B cell (primary cell): ENCODE measurements around the gene MAP3K19. TPM values are rescaled to one million over a fixed set of nuclear protein-coding genes. Genes with fewer than 3 reads are reported as not detected.

Source experiments
- ATAC-seq: fragments of 200-7000 bp; cut with Tn5 transposase; one replicate; pipeline ENCODE4 v1.10.0; 2021; ENCODE audit warnings: low read depth, mild to moderate bottlenecking, moderate number of reproducible peaks, moderate library complexity
- CTCF ChIA-PET: fragments of 350-600 bp; sonication (Branson Sonifier 250); formaldehyde crosslinking; loops from one replicate; lab custom pipeline; 2021; ENCODE audit warnings: antibody characterized with exemption, inconsistent platforms; lab: Charles Lee
- POLR2A ChIA-PET: fragments of 350-600 bp; sonication (Branson Sonifier 250); formaldehyde crosslinking; loops from one replicate; lab custom pipeline; 2021; ENCODE audit warnings: antibody characterized with exemption; lab: Charles Lee
- DNase-seq: peaks from one replicate; pipeline ENCODE4 v3.0.0; 2013
- H2AFZ ChIP-seq: 2 replicates; pipeline ENCODE4 v1.6.1; 2012; ENCODE audit warnings: mild to moderate bottlenecking, low read depth, low read length; ENCODE audit not compliant: insufficient read depth, poor library complexity, severe bottlenecking
- H3K27ac ChIP-seq, 2 donors: 1 replicate in 1 of 2; 2 replicates in 1 of 2; pipeline ENCODE4 v1.5.1; 2012 to 2013; ENCODE audit warnings: low read length in 2 of 2, mild to moderate bottlenecking in 2 of 2, moderate library complexity in 1 of 2
- H3K27me3 ChIP-seq, 4 experiments: fragments of 200-600 bp in 1 of 4; sonication (generic) in 1 of 4; replicated peaks in 1 of 4; 1 replicate in 2 of 4; 2 replicates in 2 of 4; pipeline versions ENCODE4 v1.6.1 to v1.7.0; 2013 to 2016; ENCODE audit warnings: low read length in 3 of 4, mild to moderate bottlenecking in 2 of 4, mixed read lengths in 1 of 4, moderate library complexity in 1 of 4; ENCODE audit not compliant: insufficient read depth in 4 of 4, control insufficient read depth in 3 of 4; ENCODE audit errors: control extremely low read depth in 1 of 4
- H3K36me3 ChIP-seq, 2 experiments: replicated peaks in 1 of 2; 1 replicate in 1 of 2; 2 replicates in 1 of 2; pipeline versions ENCODE4 v1.6.1 to v1.7.1; 2013; ENCODE audit warnings: low read length in 1 of 2; ENCODE audit not compliant: insufficient read depth in 2 of 2, control insufficient read depth in 1 of 2; ENCODE audit errors: control extremely low read depth in 1 of 2, extremely low read depth in 1 of 2
- H3K4me1 ChIP-seq, 2 donors: fragments of 200-600 bp in 1 of 2; sonication (generic) in 1 of 2; 1 replicate in 1 of 2; 2 replicates in 1 of 2; pipeline versions ENCODE4 v1.5.1 to v1.6.1; 2013 to 2017; ENCODE audit warnings: low read length in 2 of 2; ENCODE audit not compliant: control insufficient read depth in 2 of 2, insufficient read depth in 2 of 2
- H3K4me2 ChIP-seq: replicated peaks from 2 replicates; pipeline ENCODE3; 2012; ENCODE audit warnings: mild to moderate bottlenecking, low read depth, low read length; ENCODE audit not compliant: poor library complexity, severe bottlenecking
- H3K4me3 ChIP-seq, 5 experiments: fragments of 200-600 bp in 1 of 5; sonication (generic) in 1 of 5; 1 replicate in 3 of 5; 2 replicates in 2 of 5; pipeline versions ENCODE4 v1.5.1 to v1.7.0; 2011 to 2016; ENCODE audit warnings: low read length in 4 of 5, mild to moderate bottlenecking in 4 of 5, low read depth in 2 of 5, control low read depth in 1 of 5, moderate library complexity in 1 of 5; ENCODE audit not compliant: insufficient read depth in 1 of 5; ENCODE audit errors: control extremely low read depth in 1 of 5, extremely low read depth in 1 of 5
- H3K79me2 ChIP-seq: fragments of 200-600 bp; sonication (generic); one replicate; pipeline ENCODE4 v1.6.0; 2016; ENCODE audit warnings: low read length; ENCODE audit not compliant: control insufficient read depth, insufficient read depth
- H3K9ac ChIP-seq: fragments of 200-600 bp; sonication (generic); 2 replicates; pipeline ENCODE4 v1.6.1; 2017; ENCODE audit warnings: mild to moderate bottlenecking, low read length, moderate library complexity
- H3K9me3 ChIP-seq, 3 donors: one replicate each; pipeline versions ENCODE4 v1.6.1 to v1.7.1; 2013; ENCODE audit warnings: low read length in 2 of 3; ENCODE audit not compliant: control insufficient read depth in 2 of 3, insufficient read depth in 1 of 3; ENCODE audit errors: control extremely low read depth in 1 of 3
- H4K20me1 ChIP-seq: 2 replicates; pipeline ENCODE4 v1.6.0; 2012; ENCODE audit warnings: mild to moderate bottlenecking, low read length; ENCODE audit not compliant: insufficient read depth, control insufficient read depth, poor library complexity, severe bottlenecking
- H3K27ac Mint-ChIP-seq: one replicate; pipeline ENCODE4 v1.8.0; 2021; ENCODE audit warnings: mixed read lengths
- H3K27me3 Mint-ChIP-seq: one replicate; pipeline ENCODE4 v1.8.0; 2021; ENCODE audit warnings: mixed read lengths
- H3K4me1 Mint-ChIP-seq: one replicate; pipeline ENCODE4 v1.8.0; 2021; ENCODE audit warnings: mixed read lengths
- H3K4me3 Mint-ChIP-seq: one replicate; pipeline ENCODE4 v1.8.0; 2021; ENCODE audit warnings: mixed read lengths
- H3K9me3 Mint-ChIP-seq: one replicate; pipeline ENCODE4 v1.8.0; 2022; ENCODE audit warnings: mixed read lengths; ENCODE audit not compliant: insufficient read depth
- EZH2 ChIP-seq: IDR thresholded peaks from 2 replicates; pipeline ENCODE4 v1.6.1; 2012; ENCODE audit warnings: borderline replicate concordance, low read depth, mild to moderate bottlenecking, moderate library complexity, low read length; ENCODE audit not compliant: insufficient read depth, poor library complexity, severe bottlenecking
- WGBS: methylation state at CpG from one replicate; pipeline ENCODE4 v1.1.5; 2013; ENCODE audit warnings: missing lambda C conversion rate; ENCODE audit not compliant: insufficient coverage; 5-methylcytosine and 5-hydroxymethylcytosine counted together
- intact Hi-C: fragments of 100-400 bp; cut with micrococcal nuclease; formaldehyde crosslinking; loops from one replicate; pipeline ENCODE4 v1.10.0; 2022
- polyA plus RNA-seq: library from polyadenylated mRNA; depleted of rRNA; stranded (reverse); fragments of >200 nt; gene quantifications from 2 replicates; pipeline ENCODE4 v1.2.3, GENCODE V29; 2012
- total RNA-seq, 2 donors: library from RNA; stranded (reverse); fragments of 120-200 nt in 1 of 2; gene quantifications; 1 replicate in 1 of 2; 2 replicates in 1 of 2; pipeline versions ENCODE4 v1.2.3 to v1.2.4, GENCODE V29; 2013 to 2022
- TF ChIP-seq, protein P1 (sequence below): fragments of 200-600 bp; IDR thresholded peaks from one replicate; pipeline ENCODE4 v1.8.0; 2022; ENCODE audit warnings: antibody characterized with exemption, mild to moderate bottlenecking

Gene MAP3K19
- total and polyA plus RNA-seq, 2 donors (not counting 1 experiment from before 2014, with no cell fraction given), result 0.46 TPM; not detected in 1

GRCh38 chr2:135048122-135048521 is 875 bp upstream of the MAP3K19 start:
- Histone ChIP-seq H3K79me2 (peaks cover 8% of the 10 kb centered on the region), H3K4me2 (no peak overlapping the region), H3K4me3 (no peak overlapping the region), H3K4me1 (peaks cover 2 to 8% of the 10 kb centered on the region in 2 donors), H3K36me3 (no peaks in the 10 kb centered on the region), H2AFZ (no peak overlapping the region), H4K20me1 (no peaks in the 10 kb centered on the region), H3K27ac (no peak overlapping the region), H3K9ac (no peak overlapping the region), H3K9me3 (no peaks in the 10 kb centered on the region), H3K27me3 (peaks cover 0 to 6% (median 0%) of the 10 kb centered on the region in 4 experiments)
- Mint-ChIP-seq H3K9me3 (no peaks in the 10 kb centered on the region), H3K27ac (no peak overlapping the region), H3K4me3 (no peak overlapping the region), H3K27me3 (peaks cover 11% of the 10 kb centered on the region), H3K4me1 (peaks cover 10% of the 10 kb centered on the region)
- intact Hi-C loops, result no loop called here
- ChIA-PET CTCF (interaction anchor here (0.6 kb wide), 1 partner anchor 8 kb away, joined by 3 read pairs; no protein-coding TSS in a partner anchor), POLR2A (interaction anchor here (0.8 kb wide), 1 partner anchor 693 kb away, joined by 7 read pairs; no protein-coding TSS in a partner anchor)
- 100% methylated on average over 2 of the region's 6 CpGs for WGBS
- TF ChIP-seq, protein P1, sequence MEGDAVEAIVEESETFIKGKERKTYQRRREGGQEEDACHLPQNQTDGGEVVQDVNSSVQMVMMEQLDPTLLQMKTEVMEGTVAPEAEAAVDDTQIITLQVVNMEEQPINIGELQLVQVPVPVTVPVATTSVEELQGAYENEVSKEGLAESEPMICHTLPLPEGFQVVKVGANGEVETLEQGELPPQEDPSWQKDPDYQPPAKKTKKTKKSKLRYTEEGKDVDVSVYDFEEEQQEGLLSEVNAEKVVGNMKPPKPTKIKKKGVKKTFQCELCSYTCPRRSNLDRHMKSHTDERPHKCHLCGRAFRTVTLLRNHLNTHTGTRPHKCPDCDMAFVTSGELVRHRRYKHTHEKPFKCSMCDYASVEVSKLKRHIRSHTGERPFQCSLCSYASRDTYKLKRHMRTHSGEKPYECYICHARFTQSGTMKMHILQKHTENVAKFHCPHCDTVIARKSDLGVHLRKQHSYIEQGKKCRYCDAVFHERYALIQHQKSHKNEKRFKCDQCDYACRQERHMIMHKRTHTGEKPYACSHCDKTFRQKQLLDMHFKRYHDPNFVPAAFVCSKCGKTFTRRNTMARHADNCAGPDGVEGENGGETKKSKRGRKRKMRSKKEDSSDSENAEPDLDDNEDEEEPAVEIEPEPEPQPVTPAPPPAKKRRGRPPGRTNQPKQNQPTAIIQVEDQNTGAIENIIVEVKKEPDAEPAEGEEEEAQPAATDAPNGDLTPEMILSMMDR, result no peak
- TF ChIP-seq EZH2, result no peak
- ATAC-seq, result no peak
- no peak for DNase-seq

DNA sequence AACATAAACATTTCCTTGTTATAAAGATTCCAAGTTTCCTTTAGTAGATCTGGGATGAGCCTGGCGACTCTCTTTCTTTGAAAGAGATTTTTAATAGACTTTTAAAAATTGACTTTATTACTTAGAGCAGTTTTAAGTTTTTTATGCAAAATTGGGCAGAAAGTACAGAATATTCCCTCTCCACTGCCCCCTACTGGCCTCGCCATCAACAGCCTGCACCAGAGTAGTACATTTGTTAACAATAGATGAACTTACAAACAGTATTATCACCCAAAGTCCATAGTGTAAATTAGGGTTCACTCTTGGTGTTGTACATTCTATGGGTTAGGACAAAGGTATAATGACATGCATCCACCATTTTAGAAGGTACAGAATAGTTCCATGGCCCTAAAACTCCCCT is 3.9 kb downstream of the MAP3K19 start:
- Histone ChIP-seq H3K4me2 (no peak overlapping the region), H3K4me3 (no peak overlapping the region), H3K9ac (no peak overlapping the region), H3K79me2 (no peaks in the 10 kb centered on the region), H3K27ac (no peak overlapping the region), H3K4me1 (no peaks in the 10 kb centered on the region), H3K27me3 (peaks cover 0 to 6% (median 0%) of the 10 kb centered on the region in 4 experiments), H3K9me3 (no peaks in the 10 kb centered on the region), H4K20me1 (no peaks in the 10 kb centered on the region), H2AFZ (no peak overlapping the region), H3K36me3 (no peaks in the 10 kb centered on the region)
- ChIA-PET POLR2A (no interaction called here), CTCF (interaction anchor here (1.5 kb wide), 1 partner anchor 8 kb away, joined by 3 read pairs; the partner anchor contains the start of gene RAB3GAP1)
- no peaks in the 10 kb centered on the region for H3K4me1 Mint-ChIP-seq
- H3K9me3 Mint-ChIP-seq, result no peaks in the 10 kb centered on the region
- intact Hi-C loops, result no loop called here
- no CpG with 5 or more reads among the region's 2 CpGs for whole genome bisulfite sequencing
- H3K27ac Mint-ChIP-seq, result no peak overlapping the region
- no peak for ATAC-seq
- H3K4me3 Mint-ChIP-seq, result no peak overlapping the region
- DNase-seq, result no peak
- TF ChIP-seq, protein P1, result peak; percentile 65
- TF ChIP-seq EZH2, result no peak
- peaks cover 18% of the 10 kb centered on the region for H3K27me3 Mint-ChIP-seq
